D721Med (cell line): ENCODE data around the gene NEURL1.

ENCODE experiments used
- DNase-seq: peaks from one replicate; pipeline ENCODE4 v3.0.0; 2011; ENCODE audit warnings: low spot score; ENCODE audit not compliant: insufficient read length
- FAIRE-seq: peaks from 2 replicates; lab custom pipeline; 2011; peaks lifted over from hg19 to GRCh38; lab: Jason Lieb, UNC
- CTCF ChIP-seq: IDR thresholded peaks from 2 replicates; pipeline ENCODE4 v1.5.1; 2012; ENCODE audit warnings: mild to moderate bottlenecking, control low read depth; ENCODE audit not compliant: insufficient read depth; ENCODE audit errors: missing control alignments

Gene NEURL1

GRCh38 chr10:103455235-103455634 is 38.3 kb upstream of the NEURL1 start:
- DNase-seq: no peak
- no peak for FAIRE-seq
- no peak for TF ChIP-seq CTCF

- DNase-seq (no peak), FAIRE-seq (no peak)
- no peak for TF ChIP-seq CTCF
Measured at GRCh38 chr10:103456074-103456660, 37.3 kb upstream of the NEURL1 start.

- FAIRE-seq: no peak
- no peak for TF ChIP-seq CTCF
Measured at GRCh38 chr10:103457176-103457712, 36.3 kb upstream of the NEURL1 start.

GRCh38 chr10:103457896-103458583 is 35.5 kb upstream of the NEURL1 start:
- no peak for FAIRE-seq

More at GRCh38 chr10:103457176-103457712, 36.3 kb upstream of the NEURL1 start:
- DNase-seq: no peak

GRCh38 chr10:103458720-103459119 is 34.8 kb upstream of the NEURL1 start, which contains the start of gene CALHM1:
TSS of gene CALHM1 (minus strand) at chr10:103458900. CDS start at chr10:103458751, 149 bp downstream.
- FAIRE-seq (no peak), DNase-seq (no peak)
- TF ChIP-seq CTCF: no peak

More at GRCh38 chr10:103457896-103458583, 35.5 kb upstream of the NEURL1 start:
- no peak for TF ChIP-seq CTCF
- DNase-seq: no peak

GRCh38 chr10:103459615-103460014 is 33.9 kb upstream of the NEURL1 start:
- no peak for TF ChIP-seq CTCF
- no peak for FAIRE-seq
- no peak for DNase-seq

GRCh38 chr10:103463499-103463898 is 30.0 kb upstream of the NEURL1 start:
- TF ChIP-seq CTCF: no peak
- DNase-seq (no peak), FAIRE-seq (no peak)
